Keratinocyte (primary cell): ENCODE results near the gene TIAM2.

ENCODE experiments used
- CTCF ChIP-seq, 3 experiments: IDR thresholded peaks in 1 of 3; conservative IDR thresholded peaks in 1 of 3; optimal IDR thresholded peaks in 1 of 3; 2 replicates in 2 of 3; 3 replicates in 1 of 3; pipeline versions ENCODE3 to v1.5.1; 2011; ENCODE audit warnings: low read length in 3 of 3, mild to moderate bottlenecking in 3 of 3, moderate library complexity in 2 of 3, control low read depth in 1 of 3, inconsistent platforms in 1 of 3; ENCODE audit not compliant: insufficient read depth in 2 of 3; ENCODE audit errors: extremely low read depth in 1 of 3
- EZH2 ChIP-seq: IDR thresholded peaks from one replicate; pipeline ENCODE4 v1.6.1; 2012; ENCODE audit warnings: inconsistent platforms, mild to moderate bottlenecking, low read length, moderate library complexity

DNA sequence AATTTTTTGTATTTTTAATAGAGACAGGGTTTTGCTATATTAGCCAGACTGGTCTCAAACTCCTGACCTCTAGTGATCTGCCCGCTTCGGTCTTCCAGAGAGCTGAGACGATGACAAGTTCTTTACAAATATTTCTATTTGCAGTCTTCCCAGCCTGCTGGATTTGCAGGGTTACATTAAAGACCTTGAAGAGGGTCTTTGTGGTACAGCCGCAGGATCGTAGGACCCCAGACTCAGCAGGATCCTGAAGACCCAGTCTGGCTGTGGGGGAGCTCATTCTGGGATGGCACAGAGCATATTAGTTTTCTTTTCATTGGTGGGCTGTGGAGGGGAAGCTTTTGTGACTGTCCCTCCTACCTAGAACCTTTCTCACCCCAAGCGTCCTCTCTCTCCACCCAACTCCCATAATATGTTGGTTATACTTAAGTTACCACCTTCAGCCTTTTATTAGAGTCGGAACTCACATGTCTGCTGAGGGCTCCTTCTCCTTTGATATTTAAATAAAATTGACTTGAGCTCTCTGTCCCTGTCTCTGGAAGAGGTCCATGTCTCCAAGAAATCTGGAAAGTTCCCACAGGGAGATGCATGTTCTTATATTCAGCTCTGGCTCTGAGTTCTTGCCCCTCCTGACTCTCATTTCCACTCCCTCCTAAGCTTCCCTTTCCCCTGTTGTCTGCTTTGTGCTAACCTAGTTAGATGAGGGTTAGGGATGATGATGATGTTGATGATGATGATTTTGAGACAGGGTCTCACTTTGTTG is 72.0 kb downstream of the TIAM2 start:
- no peak for TF ChIP-seq CTCF (optimal IDR thresholded peaks at IDR 0.05 in 1 of 3, IDR thresholded peaks at IDR 0.05 in 1 of 3, conservative IDR thresholded peaks at IDR 0.05 in 1 of 3; ENCODE audit: extremely low read depth in 1 of 3, insufficient read depth in 2 of 3, low read length in 3 of 3)
- TF ChIP-seq EZH2 = no peak
